HG02678 (cell line): ENCODE measurements around the gene LDLRAD4.

ENCODE experiments used
- ATAC-seq: cut with Tn5 transposase; IDR thresholded peaks from one replicate; pipeline ENCODE4 v1.9.1; 2021; ENCODE audit warnings: mild to moderate bottlenecking, moderate library complexity; ENCODE audit not compliant: unreplicated experiment

LDLRAD4 gene

GRCh38 chr18:13280070-13280795, 61.7 kb downstream of the LDLRAD4 start:
- no peak for ATAC-seq

GRCh38 chr18:13281406-13281805, 62.8 kb downstream of the LDLRAD4 start:
- ATAC-seq: no peak

- no peak for ATAC-seq
These were observed 65.2 kb downstream of the LDLRAD4 start for GRCh38 chr18:13283746-13284145.

GRCh38 chr18:13284330-13285027, 65.9 kb downstream of the LDLRAD4 start:
- ATAC-seq: no peak

GRCh38 chr18:13285874-13286273, 67.3 kb downstream of the LDLRAD4 start:
- no peak for ATAC-seq

- no peak for ATAC-seq
These were observed 68.0 kb downstream of the LDLRAD4 start for GRCh38 chr18:13286456-13287125.

GRCh38 chr18:13287372-13287771, 68.8 kb downstream of the LDLRAD4 start:
- no peak for ATAC-seq

- ATAC-seq: no peak
These were observed 70.1 kb downstream of the LDLRAD4 start for GRCh38 chr18:13288509-13289133.

- ATAC-seq: no peak
These were observed 71.1 kb downstream of the LDLRAD4 start for GRCh38 chr18:13289481-13290205.

- ATAC-seq: no peak
These were observed 72.3 kb downstream of the LDLRAD4 start for GRCh38 chr18:13290856-13291271.

GRCh38 chr18:13291299-13291698, 72.7 kb downstream of the LDLRAD4 start:
- no peak for ATAC-seq

- ATAC-seq: no peak
These were observed 73.3 kb downstream of the LDLRAD4 start for GRCh38 chr18:13291745-13292447.

- no peak for ATAC-seq
These were observed 74.2 kb downstream of the LDLRAD4 start for GRCh38 chr18:13292736-13293135.

GRCh38 chr18:13294309-13294708, 75.7 kb downstream of the LDLRAD4 start:
- no peak for ATAC-seq

GRCh38 chr18:13295894-13296293, 77.3 kb downstream of the LDLRAD4 start:
- ATAC-seq: no peak

- no peak for ATAC-seq
These were observed 78.5 kb downstream of the LDLRAD4 start for GRCh38 chr18:13296867-13297574.

- ATAC-seq: no peak
These were observed 79.7 kb downstream of the LDLRAD4 start for GRCh38 chr18:13298262-13298661.

GRCh38 chr18:13300029-13300428, 81.5 kb downstream of the LDLRAD4 start:
- no peak for ATAC-seq

GRCh38 chr18:13300796-13301195, 82.2 kb downstream of the LDLRAD4 start:
- no peak for ATAC-seq

- no peak for ATAC-seq
These were observed 83.5 kb downstream of the LDLRAD4 start for GRCh38 chr18:13302040-13302439.
